Glutamatergic neuron (in vitro differentiated cells): ENCODE results near the gene RELA. TPM values are rescaled to one million over a fixed set of nuclear protein-coding genes. Genes with fewer than 3 reads are reported as not detected.
"Not testable (repeated sequence)": the region's sequence is repeated elsewhere in the genome, so short reads cannot be mapped to it uniquely, and the experiment has no call there.

Experiments
- DNase-seq: peaks from one replicate; pipeline ENCODE4 v3.0.0; 2022
- H3K27ac Mint-ChIP-seq: one replicate; pipeline ENCODE4 v1.8.0; 2020; ENCODE audit warnings: mild to moderate bottlenecking, mixed read lengths, inconsistent platforms; ENCODE audit not compliant: unreplicated experiment
- H3K27me3 Mint-ChIP-seq: one replicate; pipeline ENCODE4 v1.8.0; 2020; ENCODE audit warnings: mild to moderate bottlenecking, moderate library complexity, mixed read lengths, inconsistent platforms; ENCODE audit not compliant: unreplicated experiment
- H3K36me3 Mint-ChIP-seq: one replicate; pipeline ENCODE4 v1.8.0; 2020; ENCODE audit warnings: mild to moderate bottlenecking, mixed read lengths, inconsistent platforms; ENCODE audit not compliant: unreplicated experiment
- H3K4me1 Mint-ChIP-seq: one replicate; pipeline ENCODE4 v1.8.0; 2020; ENCODE audit warnings: mild to moderate bottlenecking, low read depth, mixed read lengths, inconsistent platforms; ENCODE audit not compliant: unreplicated experiment
- H3K4me3 Mint-ChIP-seq: one replicate; pipeline ENCODE4 v1.8.0; 2020; ENCODE audit warnings: mild to moderate bottlenecking, mixed read lengths, inconsistent platforms; ENCODE audit not compliant: unreplicated experiment
- H3K9me3 Mint-ChIP-seq: one replicate; pipeline ENCODE4 v1.8.0; 2020; ENCODE audit warnings: mild to moderate bottlenecking, moderate library complexity, mixed read lengths, inconsistent platforms; ENCODE audit not compliant: unreplicated experiment
- CTCF ChIP-seq: fragments of 200-600 bp; sonication (generic); IDR thresholded peaks from one replicate; pipeline ENCODE4 v1.5.0; 2021; ENCODE audit not compliant: partially characterized antibody, unreplicated experiment
- total RNA-seq: library from RNA; stranded (reverse); fragmentation: NEBNext Ultra II Directional; extraction: Animal tissue kit (Norgen Biotek cat#: 25700); gene quantifications from one replicate; pipeline ENCODE4 v1.2.1, GENCODE V29; 2021; ENCODE audit not compliant: unreplicated experiment

The RELA gene
- total RNA-seq, 1 donor from 2014 or later, result 61.2 TPM

- Mint-ChIP-seq H3K27me3 (peaks cover 8% of the 10 kb centered on the region), H3K4me1 (peaks cover 12% of the 10 kb centered on the region)
Measured at GRCh38 chr11:65641297-65642013, 21.3 kb downstream of the RELA start.

GRCh38 chr11:65640483-65641296 lies 22.0 kb downstream of the RELA start:
- no peak for TF ChIP-seq CTCF
- H3K9me3 Mint-ChIP-seq, result peaks cover 4% of the 10 kb centered on the region
- H3K4me3 Mint-ChIP-seq, result no peak overlapping the region
- peaks cover 12% of the 10 kb centered on the region for H3K4me1 Mint-ChIP-seq
- no peak overlapping the region for H3K27ac Mint-ChIP-seq
- DNase-seq, result no peak
- no peaks in the 10 kb centered on the region for H3K36me3 Mint-ChIP-seq
- peaks cover 8% of the 10 kb centered on the region for H3K27me3 Mint-ChIP-seq

More at GRCh38 chr11:65641297-65642013, 21.3 kb downstream of the RELA start:
- peak overlapping the region; percentile 86 for H3K4me3 Mint-ChIP-seq
- no peak for TF ChIP-seq CTCF
- H3K9me3 Mint-ChIP-seq, result peaks cover 4% of the 10 kb centered on the region
- no peak for DNase-seq
- H3K27ac Mint-ChIP-seq, result peak overlapping the region; percentile 43
- H3K36me3 Mint-ChIP-seq, result no peaks in the 10 kb centered on the region

GRCh38 chr11:65639623-65640482 lies 22.9 kb downstream of the RELA start:
- H3K36me3 Mint-ChIP-seq, result no peaks in the 10 kb centered on the region

GRCh38 chr11:65639228-65639597 lies 23.5 kb downstream of the RELA start:
- not testable (repeated sequence) for H3K27ac Mint-ChIP-seq, H3K36me3 Mint-ChIP-seq, DNase-seq, H3K4me3 Mint-ChIP-seq, H3K27me3 Mint-ChIP-seq, H3K9me3 Mint-ChIP-seq
- peaks cover 12% of the 10 kb centered on the region for H3K4me1 Mint-ChIP-seq

More at GRCh38 chr11:65639623-65640482, 22.9 kb downstream of the RELA start:
- H3K9me3 Mint-ChIP-seq, result peaks cover 4% of the 10 kb centered on the region
- peaks cover 12% of the 10 kb centered on the region for H3K4me1 Mint-ChIP-seq
- peaks cover 8% of the 10 kb centered on the region for H3K27me3 Mint-ChIP-seq
- DNase-seq, result no peak
- TF ChIP-seq CTCF, result no peak
- H3K27ac Mint-ChIP-seq, result no peak overlapping the region
- no peak overlapping the region for H3K4me3 Mint-ChIP-seq

- peak within 1 kb of the TSS; percentile 62 for H3K27ac Mint-ChIP-seq
- H3K9me3 Mint-ChIP-seq, result peaks cover 2% of the 10 kb centered on the region
- H3K4me1 Mint-ChIP-seq, result peaks cover 12% of the 10 kb centered on the region
- peak; percentile 84 for DNase-seq
- H3K36me3 Mint-ChIP-seq, result no peaks in the 10 kb centered on the region
- peaks cover 8% of the 10 kb centered on the region for H3K27me3 Mint-ChIP-seq
- peak; percentile 33 for TF ChIP-seq CTCF
- peak within 1 kb of the TSS; percentile 78 for H3K4me3 Mint-ChIP-seq
Measured at GRCh38 chr11:65637794-65638419, 24.8 kb downstream of the RELA start, which contains the start of gene SIPA1. SIPA1 (plus strand) TSS chr11:65638101; CDS start chr11:65640922, 2,821 bp downstream.
